ENCODE results near the gene GULP1.

Gene GULP1

DNA sequence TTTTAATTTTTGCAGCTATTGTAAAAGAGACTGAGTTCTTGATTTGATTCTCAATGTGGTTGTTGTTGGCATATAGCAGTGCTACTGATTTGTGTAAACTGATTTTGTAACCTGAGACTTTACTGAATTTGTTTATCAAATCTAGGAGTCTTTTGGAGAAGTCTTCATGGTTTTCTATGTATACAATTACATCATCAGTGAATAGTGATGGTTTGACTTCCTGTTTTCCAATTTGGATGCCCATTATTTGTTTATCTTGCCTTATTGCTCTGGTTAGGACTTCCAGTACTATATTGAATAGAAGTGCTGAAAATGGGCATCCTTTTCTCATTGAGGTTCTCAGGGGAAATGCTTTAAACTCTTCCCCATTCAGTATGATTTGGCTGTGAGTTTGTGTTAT, 99.7 kb downstream of the GULP1 start:
- DNase-seq (ENCODE audit: extremely low read depth, low read depth), result no peak
- H3K4me3 ChIP-seq (replicated peaks; ENCODE audit: low read depth, low read length), result no peak overlapping the region
- TF ChIP-seq, protein P1, sequence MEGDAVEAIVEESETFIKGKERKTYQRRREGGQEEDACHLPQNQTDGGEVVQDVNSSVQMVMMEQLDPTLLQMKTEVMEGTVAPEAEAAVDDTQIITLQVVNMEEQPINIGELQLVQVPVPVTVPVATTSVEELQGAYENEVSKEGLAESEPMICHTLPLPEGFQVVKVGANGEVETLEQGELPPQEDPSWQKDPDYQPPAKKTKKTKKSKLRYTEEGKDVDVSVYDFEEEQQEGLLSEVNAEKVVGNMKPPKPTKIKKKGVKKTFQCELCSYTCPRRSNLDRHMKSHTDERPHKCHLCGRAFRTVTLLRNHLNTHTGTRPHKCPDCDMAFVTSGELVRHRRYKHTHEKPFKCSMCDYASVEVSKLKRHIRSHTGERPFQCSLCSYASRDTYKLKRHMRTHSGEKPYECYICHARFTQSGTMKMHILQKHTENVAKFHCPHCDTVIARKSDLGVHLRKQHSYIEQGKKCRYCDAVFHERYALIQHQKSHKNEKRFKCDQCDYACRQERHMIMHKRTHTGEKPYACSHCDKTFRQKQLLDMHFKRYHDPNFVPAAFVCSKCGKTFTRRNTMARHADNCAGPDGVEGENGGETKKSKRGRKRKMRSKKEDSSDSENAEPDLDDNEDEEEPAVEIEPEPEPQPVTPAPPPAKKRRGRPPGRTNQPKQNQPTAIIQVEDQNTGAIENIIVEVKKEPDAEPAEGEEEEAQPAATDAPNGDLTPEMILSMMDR (IDR thresholded peaks at IDR 0.05; ENCODE audit: low read depth, low read length, missing control alignments), result no peak

DNA sequence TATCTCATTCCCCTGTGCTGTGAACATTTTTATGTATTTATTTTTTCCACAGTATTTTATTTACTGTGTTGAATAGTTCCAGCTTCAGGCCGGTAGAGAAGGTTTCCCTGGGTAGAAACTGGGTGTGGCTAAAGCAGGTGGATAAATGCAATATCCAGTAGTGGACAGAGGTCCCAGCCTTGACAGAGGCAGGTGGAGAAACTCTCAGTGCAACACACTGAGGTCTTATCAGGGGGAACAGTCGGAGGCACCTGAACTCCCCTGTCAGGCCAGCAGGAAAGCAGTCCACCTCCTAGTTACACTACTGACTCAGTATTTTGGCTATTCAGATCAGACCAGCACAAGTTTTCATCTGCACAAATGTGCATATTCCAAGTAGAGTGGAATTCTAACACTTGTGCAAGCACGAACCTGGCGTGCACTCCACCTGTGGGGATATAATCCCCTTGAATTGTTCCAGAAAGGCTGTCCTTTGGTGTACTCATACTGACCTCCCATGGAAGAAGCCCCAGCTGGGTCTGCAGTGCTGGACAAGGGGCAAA, 103.3 kb downstream of the GULP1 start:
- TF ChIP-seq, protein P1 (IDR thresholded peaks at IDR 0.05; ENCODE audit: low read depth, low read length, missing control alignments), result no peak
- H3K4me3 ChIP-seq (replicated peaks; ENCODE audit: low read depth, low read length), result no peak overlapping the region
- DNase-seq (ENCODE audit: extremely low read depth, low read depth), result no peak

DNA sequence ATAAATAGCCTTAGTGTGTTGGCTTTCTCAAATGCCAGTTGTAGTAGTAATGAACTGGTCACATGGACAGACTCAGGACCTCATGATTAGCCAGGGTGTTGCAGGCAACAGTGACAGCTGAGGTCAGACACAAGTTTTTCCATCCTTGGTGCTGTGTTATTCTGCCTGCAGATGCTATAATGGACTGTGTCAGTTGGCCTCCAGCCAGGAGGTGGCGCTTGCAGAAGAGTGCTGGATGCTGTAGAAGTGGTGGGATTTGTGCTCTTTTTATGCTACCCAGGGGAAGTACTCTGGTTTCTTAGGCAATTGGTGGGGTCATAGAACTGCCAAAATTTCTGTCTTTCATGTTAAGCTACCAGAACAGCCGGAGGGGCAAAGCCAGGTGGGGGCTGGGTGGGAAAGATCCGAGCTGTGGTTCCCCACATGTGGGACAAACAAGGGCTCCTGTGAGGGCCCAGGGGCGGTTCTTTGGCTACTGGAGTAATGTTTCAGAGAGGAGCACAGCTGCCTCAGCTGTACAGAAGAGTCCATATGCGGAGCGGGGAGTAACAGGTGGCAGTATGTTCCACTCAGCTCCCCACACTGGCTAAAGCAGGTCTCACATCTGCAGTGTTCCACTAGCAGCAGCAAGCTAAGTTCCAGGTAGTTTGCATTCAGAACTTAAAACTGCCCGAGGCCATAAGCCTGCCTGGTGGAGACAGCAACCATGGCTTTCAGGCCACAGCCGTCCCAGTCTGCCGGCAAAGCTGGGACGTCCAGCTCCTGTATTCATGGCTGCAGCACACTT, 104.4 kb downstream of the GULP1 start:
- H3K4me3 ChIP-seq (replicated peaks; ENCODE audit: low read depth, low read length), result no peak overlapping the region
- TF ChIP-seq, protein P1 (IDR thresholded peaks at IDR 0.05; ENCODE audit: low read depth, low read length, missing control alignments), result no peak
- DNase-seq (ENCODE audit: extremely low read depth, low read depth), result no peak

DNA sequence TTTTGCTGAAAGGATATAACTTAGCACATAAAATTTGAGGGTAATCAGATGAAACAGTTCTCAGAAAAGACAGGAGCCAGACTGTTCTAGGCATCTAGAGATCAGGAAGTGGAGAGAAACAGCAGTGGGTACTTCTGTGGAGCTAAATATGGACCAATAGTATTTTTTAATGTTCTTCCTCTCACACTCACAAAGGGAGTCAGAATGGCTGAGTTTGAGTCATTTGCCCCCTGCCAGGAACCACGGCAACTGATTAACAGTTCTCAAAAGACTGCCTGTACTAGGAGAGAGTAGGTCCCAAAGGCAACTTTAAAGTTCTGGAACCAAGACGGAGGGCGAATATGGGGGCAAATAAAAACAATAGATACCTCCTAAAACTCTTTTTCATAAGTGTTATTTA, 107.5 kb downstream of the GULP1 start:
- TF ChIP-seq, protein P1 (IDR thresholded peaks at IDR 0.05; ENCODE audit: low read depth, low read length, missing control alignments), result no peak
- no peak for DNase-seq (ENCODE audit: extremely low read depth, low read depth)
- H3K4me3 ChIP-seq (replicated peaks; ENCODE audit: low read depth, low read length), result no peak overlapping the region

DNA sequence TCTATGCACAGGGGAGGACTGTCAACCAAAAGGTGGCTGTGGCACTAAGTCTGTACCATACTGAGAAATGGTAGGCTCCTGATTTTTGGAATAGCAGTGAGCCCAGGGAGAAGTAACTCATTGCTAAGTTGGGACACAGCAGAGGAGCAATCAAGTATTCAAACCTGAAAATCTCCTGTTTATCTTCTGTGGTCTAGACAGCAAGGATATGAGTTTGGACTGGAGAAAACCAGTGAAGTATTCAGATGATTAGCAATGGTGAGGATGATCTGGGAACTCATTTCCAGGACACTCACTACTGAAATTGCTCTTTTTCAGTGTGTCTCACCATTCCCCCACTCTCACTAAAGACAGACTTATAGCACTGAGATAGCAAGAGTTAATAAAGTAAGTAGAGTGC, 112.0 kb downstream of the GULP1 start:
- TF ChIP-seq, protein P1 (IDR thresholded peaks at IDR 0.05; ENCODE audit: low read depth, low read length, missing control alignments), result no peak
- DNase-seq (ENCODE audit: extremely low read depth, low read depth), result no peak
- H3K4me3 ChIP-seq (replicated peaks; ENCODE audit: low read depth, low read length), result no peak overlapping the region

DNA sequence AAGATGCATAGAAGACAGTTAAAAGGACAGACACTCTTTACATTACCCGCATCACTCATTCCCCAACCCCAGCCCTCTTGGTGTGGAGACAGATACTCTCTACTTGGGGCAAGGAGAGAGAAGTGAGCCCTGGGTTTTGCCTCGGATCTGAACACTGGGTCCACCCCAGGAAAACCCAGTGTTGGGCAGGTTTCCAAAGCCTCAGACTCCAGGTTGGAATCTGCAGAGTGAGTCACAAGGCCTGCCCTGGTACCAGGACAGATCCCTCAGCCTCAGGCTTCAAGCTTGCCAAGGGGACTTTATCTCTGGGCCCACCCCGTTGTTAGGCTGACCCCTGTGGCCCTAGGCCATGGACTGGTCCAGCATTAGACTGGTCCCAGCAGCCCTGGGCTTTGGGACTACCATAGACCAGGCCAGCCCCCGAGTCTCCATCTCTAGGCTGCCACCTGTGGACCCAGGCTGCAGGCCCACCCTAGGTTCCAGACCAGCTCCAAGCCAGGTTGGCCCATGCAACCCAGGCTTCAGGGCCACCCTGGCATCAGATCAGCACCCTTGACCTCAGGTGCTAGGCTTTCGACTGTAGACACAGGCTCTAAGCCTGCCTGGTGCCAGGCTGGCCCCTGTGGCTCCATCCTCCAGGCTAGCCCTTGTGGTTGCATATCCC, 112.8 kb downstream of the GULP1 start:
- DNase-seq (ENCODE audit: extremely low read depth, low read depth), result no peak
- TF ChIP-seq, protein P1 (IDR thresholded peaks at IDR 0.05; ENCODE audit: low read depth, low read length, missing control alignments), result no peak
- no peak overlapping the region for H3K4me3 ChIP-seq (replicated peaks; ENCODE audit: low read depth, low read length)
